CD4-positive, alpha-beta T cell treated with Interleukin-4 for 1 hour (primary cell): ENCODE results near the gene SVIL.
"Not testable (repeated sequence)": the region's sequence is repeated elsewhere in the genome, so short reads cannot be mapped to it uniquely, and the experiment has no call there.

ENCODE experiments used
- DNase-seq, 2 donors: peaks; one replicate each; pipeline ENCODE4 v3.0.0-alpha.2; 2020 to 2022

Gene SVIL

DNA sequence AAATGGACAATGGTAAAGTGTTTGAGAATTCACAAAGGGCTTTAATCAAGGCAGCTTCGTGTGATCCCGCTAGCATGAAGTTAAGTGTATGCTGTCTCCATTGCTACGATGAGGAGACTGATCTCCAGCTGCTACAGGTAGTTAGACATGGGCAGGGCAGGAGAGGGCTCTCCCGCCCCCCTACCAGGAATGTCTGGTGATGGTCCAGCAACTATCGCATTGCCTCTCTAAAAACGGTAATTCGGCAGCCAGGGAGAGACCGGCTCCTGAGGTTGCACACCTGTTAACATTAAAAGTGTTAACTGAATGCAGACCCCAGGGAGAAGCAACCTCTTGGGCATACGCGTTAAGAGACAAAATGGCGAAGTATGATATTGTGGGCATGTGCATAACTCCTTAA lies 37.9 kb downstream of the SVIL start:
- no peak for DNase-seq

DNA sequence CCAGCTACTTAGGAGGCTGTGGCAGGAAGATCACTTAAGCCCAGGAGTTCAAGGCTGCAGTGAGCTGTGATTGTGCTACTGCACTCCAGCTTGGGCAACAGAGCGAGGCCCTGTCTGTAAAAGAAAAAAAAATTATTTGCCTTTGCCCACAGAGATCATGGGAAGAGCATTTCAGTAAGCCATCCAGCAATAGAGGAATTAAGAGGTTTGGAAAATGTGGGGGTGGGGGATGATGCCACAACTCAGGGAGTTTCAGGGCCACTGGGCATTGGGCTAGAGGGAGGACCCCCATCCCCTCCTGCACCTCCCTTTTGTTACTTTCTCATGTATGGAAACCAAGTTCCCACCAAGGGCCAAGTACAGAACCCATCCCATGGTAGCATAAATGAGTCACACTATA lies 38.4 kb downstream of the SVIL start:
- DNase-seq: no peak

DNA sequence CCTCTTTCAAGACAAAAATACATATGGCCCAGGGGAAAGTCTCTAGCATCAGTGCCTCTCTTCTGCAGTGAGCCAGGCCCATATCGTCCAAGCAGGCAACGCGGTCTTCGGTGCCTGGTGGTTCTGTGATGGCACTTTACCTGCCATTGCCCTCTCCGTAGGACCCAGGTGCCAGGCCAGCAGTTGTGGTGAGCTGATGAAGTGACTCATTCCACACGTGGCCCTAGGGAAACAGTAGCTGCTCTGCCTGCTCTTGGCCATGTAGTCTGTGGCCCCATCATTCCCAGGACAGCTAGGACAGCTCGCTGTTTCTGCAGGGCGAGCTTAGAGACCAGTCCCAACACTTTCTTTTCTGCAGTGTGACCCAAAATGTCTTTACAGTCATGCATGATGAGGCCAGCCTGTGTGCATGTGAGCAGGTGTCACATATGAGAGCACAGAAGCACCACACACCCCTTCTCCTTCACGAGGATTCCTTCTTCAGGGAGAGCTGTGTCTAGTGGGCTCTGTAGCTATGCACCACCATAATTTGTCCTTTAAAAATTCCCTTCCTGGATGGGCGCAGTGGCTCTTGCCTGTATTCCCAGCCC lies 39.0 kb downstream of the SVIL start:
- no peak for DNase-seq

DNA sequence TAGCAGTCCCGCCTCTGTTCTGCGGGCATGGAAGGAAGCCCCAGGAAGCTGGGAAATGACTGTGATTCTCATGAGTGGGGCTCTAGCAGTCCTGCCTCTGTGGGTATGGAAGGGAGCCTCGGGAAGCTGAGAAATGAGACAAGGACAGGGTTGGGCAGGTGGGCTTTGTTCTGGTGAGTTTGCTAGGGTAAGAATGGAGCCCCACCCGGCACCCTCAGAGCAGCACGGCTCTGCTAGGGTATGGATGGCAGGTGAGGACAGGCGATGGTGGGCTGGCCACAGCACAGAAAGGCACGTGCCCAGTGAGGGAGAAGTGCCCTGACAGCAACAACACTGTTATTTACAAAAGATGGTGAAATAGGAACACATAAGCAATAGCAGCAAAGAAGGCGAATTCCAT lies 39.6 kb downstream of the SVIL start:
- no peak for DNase-seq

DNA sequence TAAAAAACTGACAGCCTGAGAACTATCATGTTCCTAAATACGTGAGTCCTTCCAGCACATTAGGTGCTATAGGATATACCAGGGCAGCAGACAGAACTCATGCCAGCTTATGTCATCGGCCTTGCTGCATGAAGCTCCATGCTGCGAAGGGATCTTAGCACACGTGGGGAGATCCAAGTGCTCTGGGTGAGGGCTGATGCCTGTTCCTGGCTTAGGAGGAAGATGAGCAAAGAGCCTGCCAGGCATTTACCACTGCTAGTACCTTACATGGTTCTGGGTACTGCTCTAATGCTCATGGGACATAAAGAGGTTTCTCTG lies 43.2 kb downstream of the SVIL start:
- DNase-seq: no peak

DNA sequence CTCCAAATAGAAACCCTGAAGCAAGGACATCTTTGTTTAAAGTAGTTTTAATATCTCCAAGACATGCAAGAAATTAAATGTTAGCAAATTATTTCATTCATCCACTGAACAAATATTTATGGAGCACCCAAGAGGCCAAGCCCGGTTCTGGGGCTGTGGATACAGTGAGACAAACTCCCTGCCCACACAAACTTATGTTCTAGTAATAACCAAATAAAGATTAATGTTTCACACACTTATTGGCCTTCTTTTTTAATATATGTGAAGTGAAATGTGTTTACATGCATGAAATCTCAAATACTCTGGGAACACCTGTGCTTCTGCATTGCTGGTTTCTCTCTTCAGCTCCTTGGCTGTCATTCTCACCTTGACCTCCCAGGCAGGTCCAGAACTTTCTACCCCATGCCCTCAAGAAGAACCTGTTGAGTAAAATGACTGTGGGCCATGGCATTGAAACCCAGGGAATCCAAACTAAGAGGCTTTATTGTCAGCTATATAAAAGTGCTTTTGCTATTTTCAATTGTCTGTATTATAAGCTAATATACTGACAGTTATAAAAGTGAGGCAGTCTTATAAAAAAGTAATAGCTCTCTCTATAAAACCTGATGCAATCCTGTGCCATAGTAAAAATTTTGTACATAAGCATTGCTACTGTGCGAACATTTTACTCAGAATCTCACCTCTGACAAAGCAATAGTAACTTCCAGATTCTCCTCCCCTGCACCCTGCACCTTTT lies 43.7 kb downstream of the SVIL start:
- no peak for DNase-seq

DNA sequence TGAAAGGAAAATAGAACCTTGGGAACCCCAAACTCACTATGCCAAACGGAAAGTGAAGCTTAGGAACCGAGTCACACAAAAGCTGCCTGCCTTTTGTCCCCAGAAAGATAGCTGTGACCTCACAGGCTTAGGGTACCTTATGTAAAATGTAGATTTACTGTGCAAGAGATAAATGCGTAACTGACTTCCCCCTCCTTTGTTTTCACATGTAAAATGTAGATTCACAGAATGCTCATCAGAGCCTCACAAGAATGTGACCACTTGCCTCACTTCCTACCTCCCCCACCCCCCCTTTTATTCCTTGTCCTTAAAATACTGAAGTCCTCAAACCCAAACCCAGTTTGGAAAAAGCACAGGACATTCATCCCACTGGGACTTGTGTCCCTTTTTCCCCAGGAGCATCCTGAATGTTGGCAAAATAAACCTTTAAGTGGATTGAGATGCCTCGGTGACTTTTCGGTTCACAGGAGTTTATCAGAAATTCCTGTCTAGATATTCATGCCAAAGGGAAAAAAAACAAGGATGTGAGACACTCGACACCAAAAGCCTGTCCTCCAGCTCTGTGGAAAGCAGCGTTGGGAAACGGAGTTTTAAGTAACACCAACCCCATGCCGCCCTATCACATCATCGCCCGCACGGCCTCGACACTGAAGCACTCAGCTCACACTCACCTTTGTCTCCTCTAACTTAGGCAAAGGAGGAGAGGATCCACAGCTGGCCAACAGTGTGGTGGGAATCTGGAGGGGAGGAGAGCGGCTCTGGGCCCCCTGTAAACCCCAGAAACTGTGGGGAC lies 45.9 kb downstream of the SVIL start:
- DNase-seq: no peak

DNA sequence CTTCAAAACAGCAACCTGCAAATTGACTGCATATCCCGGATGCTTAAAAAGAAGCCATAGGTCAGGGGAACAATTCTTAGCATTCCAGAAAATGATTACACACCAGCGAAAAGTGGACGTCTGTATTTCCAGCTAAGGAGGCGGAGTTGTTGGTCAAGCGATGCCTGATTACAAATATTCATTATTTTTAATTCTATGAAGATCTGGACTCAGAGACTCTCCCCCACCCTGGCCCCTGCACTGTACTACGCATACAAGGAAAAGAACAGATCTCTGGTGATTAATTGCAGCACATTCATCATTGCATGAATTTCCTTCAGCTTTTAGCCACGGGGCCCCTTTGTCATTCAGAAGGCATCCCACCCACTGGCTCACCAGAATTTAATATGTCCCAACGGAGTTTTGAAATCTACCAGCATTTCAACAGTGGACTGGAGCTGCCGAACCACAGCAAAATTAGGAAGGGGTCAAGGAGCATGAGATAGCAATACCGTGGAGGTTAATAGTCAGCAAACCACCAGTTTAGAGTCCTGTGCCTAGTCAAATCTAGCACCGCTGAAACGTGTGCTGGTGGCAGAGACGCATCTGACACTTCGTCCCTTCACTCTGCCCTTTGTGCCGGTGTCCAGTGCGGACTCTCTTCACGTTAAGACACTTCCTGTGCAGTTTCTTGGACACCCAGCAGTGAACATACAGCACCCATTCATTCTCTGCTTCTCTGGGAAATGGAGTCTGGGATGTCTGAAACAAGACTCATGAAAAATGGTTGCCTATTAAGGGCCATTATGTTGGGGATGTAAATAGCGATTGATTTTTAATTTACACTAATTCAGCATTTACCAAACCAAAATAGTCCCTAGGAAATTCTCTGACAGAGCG lies 46.8 kb downstream of the SVIL start:
- DNase-seq: not testable (repeated sequence)

DNA sequence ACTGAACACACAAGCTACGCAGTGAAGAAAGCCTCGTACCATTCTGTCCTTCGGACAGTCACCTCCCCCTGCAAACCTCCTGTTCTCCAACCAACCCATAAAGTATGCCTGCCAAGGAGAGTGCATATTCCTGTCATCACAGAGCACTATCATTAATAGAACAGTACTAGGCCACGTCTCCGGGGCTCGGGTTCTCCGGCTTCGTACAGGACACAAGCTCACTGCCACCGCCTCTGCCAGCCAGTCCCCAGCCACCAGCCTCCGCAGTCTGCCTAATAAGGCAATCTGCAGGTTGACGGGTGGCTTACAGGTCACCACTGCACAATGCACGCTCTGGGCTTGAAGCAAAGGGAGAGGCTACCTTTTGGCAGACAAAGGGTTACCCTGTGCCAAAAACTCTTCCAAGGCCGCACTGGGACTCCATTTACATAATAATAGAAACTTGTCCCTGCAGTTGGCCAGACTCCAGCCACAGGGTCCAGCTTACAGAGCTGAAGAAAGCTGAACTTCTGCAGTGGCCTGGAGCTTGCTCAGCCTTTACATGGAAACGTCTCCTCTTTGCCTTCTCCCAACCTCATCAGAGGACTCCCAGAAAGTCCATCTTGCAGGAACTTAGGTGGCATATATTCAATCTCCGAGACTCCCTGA lies 47.5 kb downstream of the SVIL start:
- DNase-seq: not testable (repeated sequence)

DNA sequence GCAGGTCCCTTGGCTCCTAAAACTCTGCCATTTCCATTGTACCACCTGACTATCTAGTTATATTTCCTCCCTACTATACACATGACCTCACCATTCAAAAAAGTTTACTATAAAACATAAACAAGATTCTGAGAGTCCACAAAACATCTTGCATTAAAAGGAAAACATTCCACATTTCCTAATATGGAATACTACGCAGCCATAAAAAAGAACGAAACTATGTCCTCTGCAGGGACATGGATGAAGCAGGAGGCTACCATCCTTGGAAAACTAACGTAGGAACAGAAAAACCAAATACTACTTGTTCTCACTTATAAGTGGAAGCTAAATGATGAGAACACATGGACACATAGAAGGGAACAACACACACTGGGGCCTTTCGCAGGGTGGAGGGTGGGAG lies 48.3 kb downstream of the SVIL start:
- DNase-seq: no peak

DNA sequence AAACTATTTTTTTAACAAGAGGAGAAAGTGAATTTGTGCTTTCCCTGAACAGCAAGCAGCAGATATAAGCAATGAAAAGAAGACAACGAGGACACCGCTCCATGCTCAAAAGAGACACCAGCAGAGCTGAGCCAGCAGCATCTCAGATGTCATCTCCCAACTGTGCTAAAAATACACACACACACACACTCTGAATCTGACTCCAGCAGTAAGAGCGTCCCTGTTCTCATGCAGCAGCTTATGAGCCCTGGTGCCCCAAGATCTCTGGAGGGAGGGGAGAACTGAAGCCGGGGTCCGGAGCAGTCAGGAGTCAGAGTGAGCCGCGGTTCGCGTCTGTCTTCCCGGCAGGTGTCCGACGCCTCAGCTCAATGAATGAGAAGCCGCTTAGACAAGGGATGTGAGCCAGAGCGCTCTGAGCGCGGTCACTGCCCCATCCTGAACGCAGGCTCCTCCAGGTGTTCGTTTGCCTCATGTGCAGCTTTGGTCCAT lies 49.2 kb downstream of the SVIL start:
- no peak for DNase-seq

DNA sequence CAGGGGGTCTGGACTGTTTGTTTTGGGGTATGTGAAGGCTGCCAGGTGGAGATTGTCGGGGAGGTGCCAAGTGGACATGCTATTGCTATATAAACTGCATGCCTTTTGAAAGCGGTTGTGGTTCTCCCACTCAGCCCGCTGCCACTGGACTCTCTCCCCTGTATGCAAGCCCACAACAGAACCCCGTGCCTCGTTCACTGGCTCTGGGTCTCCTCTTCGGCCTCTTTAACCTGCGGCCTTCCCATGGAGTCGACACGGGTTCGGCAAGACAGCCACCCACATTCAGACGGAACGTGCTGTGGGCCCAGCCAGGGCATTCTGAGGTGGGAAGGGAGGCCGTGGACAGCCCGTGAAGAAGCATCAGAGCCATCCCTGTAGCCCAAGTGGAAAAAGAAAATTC lies 50.3 kb downstream of the SVIL start:
- DNase-seq: no peak

DNA sequence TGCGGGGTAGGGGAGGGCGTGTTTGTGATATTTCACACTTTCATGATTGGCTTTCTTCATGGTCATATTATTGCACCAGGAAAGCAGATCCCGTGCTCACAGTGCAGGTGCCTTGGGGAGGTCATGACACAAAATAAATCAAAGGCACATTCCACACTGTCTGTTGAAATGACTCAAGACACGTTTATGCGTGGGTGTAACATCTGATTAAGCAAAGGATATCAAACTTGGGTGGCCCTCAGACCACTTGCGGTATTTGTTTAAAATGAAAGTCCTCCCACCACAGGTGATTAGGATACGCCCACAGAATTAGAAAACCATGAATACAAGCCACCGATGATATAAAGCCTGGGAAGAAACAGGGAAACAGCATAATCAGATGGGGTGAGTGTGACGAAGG lies 51.1 kb downstream of the SVIL start:
- no peak for DNase-seq

DNA sequence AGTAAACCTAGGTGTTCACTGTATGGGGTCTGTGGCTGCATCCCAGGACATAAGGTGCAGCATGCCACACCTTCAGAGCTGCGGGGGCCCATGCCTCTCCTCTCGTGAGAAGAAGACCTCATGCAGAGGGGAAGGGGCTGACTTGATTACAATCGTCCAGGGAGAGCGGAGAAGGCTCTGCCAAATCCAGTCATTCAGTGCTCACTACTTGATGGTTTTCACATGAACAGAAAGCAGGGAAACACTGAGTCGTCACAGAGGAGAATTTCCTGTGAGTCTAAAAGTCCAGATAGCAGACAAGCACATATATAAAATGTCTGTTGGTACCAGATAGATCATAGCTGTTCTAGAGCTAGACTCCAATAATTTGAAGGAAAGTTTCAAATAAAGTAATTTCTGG lies 52.0 kb downstream of the SVIL start:
- not testable (repeated sequence) for DNase-seq

DNA sequence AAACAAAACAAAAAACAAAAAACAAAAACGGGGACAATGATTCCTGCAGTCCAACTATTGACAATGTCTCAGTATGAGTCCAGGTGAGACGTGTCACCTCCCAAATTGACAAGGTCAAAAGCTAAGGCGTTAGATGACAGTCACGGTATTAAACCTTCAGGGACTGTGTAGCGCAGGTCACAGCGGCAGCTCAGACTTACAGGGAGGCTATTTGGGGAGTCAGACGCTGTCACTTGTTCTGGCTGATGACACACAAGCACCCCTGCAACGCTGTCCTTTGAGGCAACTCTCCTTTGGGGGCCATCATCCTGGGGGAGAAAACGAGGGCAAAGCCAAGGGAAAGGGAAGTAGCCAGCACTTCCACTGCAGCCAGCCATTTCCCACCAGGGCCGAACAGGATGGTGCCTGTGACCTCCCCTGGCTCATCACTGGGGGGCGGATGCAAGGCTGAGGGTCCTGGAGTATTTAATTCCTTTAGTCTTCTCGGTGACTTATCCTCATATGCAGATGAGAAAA lies 55.3 kb downstream of the SVIL start:
- no peak for DNase-seq

DNA sequence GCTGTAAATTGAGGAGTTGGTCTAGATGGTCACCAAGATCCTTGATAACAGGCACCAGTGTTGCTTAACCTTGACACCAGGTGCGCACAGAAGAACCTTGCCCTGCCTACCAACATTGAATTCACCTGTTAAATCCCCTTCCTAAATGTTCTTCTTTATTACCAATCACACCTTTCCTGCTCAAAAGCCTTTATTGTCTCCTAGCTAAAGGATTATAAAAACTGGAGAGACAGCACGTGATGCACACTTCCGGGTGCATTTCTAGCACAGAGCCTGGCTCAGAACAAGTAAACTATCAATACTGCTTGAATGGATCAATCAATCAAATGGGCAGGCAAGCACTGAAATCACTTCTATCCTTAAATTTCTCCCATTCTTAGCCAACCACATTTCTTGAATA lies 56.3 kb downstream of the SVIL start:
- no peak for DNase-seq

DNA sequence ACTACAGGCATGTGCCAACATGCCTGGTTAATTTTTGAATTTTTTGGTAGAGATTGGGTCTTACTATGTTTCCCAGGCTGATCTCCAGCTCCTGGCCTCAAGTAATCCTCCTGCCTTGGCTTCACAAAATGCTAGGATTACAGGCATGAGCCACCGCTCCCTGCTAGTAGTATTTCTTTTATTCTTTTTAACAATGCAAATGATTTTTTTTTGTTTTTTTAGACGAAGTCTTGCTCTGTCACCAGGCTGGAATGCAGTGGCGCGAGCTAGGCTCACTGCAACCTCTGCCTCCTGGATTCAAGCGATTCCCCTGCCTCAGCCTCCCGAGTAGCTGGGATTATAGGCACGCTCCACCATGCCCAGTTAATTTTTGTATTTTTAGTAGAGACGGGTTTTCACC lies 58.1 kb downstream of the SVIL start:
- DNase-seq: no peak

DNA sequence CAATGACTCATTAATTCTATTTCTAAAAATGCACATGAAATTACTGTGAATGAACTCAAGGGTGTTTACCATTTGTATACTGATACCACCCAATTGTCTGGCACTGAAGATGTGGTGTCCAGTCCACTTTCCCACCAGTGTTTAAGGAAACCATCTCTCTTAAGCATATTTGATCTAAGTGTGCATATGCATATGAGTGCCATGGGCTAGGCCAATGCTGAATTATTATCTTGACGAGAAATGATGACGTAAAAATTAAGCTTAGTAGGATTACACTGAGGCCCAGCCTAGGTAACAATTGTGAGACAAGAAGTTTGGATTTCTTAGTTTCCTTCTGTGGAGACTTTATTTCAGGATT lies 59.7 kb downstream of the SVIL start:
- no peak for DNase-seq

DNA sequence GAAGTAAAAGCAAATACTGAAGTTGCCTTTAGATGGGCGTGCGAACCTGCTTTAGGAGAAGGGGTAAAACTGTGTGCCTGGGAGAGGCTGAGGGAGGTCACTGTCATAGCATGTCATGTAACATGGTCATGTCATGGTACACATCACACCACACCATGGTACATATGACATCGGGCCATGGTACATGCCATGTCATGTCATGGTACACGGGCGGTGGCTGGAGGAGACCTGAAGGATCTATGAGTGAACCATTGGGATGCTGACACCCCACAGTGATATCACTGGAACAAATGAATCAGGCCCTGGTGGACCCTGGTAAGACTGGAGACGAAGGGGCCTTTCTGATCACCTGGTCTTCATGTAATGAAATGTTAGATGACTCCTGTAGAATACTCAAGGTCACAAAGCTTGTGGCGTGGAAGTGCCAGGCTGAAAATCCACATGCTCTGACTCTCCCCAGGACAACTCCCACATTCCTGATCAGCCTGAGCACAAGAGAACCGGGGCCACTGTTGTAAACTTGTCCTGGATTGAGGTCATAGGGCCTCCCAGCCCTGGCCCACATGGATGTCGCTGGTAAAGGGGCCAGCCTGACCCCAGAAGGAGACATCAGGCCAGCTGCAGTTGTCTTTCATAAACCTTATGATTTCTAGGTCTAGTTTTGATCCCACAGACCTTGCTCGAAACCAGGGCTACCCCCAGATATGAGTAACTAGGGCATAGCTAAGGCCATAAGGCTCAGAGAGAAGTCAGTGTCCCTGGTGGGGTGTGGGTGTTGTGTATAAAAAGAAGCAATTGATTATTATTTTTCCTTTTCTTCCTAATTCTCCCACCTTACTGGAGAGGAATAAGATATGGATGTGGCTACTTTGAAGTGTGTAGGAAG lies 60.3 kb downstream of the SVIL start:
- not testable (repeated sequence) for DNase-seq

DNA sequence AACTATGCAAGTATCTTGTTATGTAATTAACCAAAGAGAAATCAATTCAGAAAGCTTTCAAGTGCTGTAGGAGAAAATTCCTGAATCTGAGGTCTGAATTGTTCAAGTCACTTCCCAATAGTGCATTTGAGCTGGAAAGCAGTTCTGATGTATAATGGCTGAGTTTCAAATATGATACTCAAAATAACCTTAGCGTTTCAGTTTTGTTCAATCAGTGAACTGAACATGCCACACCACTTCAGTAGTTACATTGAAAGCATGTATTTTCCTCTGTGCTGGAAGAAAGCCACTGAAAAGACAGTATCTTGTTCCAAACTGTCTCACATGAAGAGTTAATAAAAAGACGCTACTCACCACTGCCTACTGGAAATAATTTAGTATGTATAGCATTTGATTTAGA lies 64.5 kb downstream of the SVIL start:
- not testable (repeated sequence) for DNase-seq

DNA sequence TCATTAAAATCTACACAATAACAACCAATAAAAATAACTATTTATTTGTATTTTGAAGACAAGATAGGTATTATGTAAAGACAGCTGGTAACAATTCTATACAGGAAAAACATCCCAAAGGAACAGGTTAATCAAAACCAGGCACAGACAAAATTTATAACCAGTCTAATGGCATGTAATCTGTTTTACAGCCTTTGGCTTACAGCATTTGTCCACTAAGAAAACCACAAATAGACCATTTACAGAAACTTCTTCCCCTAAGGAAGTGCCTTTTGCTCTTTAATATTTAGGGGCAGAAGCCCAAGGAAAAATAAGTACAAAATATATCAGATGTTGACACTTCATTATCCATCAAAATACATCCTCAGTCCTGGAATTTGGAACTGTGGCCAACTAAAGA lies 65.0 kb downstream of the SVIL start:
- no peak for DNase-seq
